ENCODE data around the gene BCAR3. TPM values are rescaled to one million over a fixed set of nuclear protein-coding genes. Genes with fewer than 3 reads are reported as not detected.

BCAR3 gene
- total RNA-seq, 2 donors from 2014 or later: 45.2 to 47.7 TPM

GRCh38 chr1:93723733-93724270 lies 42.2 kb upstream of the BCAR3 start:
- Histone ChIP-seq H3K27me3 (no peaks in the 10 kb centered on the region), H3K4me1 (no peaks in the 10 kb centered on the region), H3K36me3 (no peaks in the 10 kb centered on the region), H3K27ac (no peak overlapping the region), H3K9me3 (no peaks in the 10 kb centered on the region), H3K4me3 (no peak overlapping the region), H3K9ac (ENCODE audit: low read depth in 2 of 2, low read length in 2 of 2) (no peak overlapping the region)
- TF ChIP-seq, protein P1, sequence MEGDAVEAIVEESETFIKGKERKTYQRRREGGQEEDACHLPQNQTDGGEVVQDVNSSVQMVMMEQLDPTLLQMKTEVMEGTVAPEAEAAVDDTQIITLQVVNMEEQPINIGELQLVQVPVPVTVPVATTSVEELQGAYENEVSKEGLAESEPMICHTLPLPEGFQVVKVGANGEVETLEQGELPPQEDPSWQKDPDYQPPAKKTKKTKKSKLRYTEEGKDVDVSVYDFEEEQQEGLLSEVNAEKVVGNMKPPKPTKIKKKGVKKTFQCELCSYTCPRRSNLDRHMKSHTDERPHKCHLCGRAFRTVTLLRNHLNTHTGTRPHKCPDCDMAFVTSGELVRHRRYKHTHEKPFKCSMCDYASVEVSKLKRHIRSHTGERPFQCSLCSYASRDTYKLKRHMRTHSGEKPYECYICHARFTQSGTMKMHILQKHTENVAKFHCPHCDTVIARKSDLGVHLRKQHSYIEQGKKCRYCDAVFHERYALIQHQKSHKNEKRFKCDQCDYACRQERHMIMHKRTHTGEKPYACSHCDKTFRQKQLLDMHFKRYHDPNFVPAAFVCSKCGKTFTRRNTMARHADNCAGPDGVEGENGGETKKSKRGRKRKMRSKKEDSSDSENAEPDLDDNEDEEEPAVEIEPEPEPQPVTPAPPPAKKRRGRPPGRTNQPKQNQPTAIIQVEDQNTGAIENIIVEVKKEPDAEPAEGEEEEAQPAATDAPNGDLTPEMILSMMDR (IDR thresholded peaks at IDR 0.05): no peak
- no peak for DNase-seq
- intact Hi-C loops (cut with DNase I): no loop called here

DNA sequence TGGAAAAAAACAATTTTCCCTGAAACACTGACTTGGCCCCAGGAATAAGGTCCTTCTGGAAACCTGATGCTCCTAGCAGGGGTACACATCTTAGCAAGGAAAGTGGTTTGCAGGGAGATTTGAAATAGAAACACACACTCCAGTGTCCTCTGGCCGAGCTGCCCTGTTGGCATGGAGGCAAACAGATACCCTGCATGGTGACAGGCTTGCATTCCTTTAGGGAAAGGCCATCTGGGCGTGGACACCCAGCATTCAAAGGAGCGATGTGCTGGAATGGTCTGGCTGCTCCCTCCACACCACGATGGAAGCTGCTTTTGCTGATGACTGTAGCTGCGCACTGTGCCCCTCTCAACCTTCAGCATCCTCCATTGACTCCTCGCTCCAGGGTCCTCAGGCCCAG lies 41.5 kb upstream of the BCAR3 start:
- no peak overlapping the region for H3K27ac ChIP-seq
- TF ChIP-seq, protein P1 (IDR thresholded peaks at IDR 0.05): no peak

DNA sequence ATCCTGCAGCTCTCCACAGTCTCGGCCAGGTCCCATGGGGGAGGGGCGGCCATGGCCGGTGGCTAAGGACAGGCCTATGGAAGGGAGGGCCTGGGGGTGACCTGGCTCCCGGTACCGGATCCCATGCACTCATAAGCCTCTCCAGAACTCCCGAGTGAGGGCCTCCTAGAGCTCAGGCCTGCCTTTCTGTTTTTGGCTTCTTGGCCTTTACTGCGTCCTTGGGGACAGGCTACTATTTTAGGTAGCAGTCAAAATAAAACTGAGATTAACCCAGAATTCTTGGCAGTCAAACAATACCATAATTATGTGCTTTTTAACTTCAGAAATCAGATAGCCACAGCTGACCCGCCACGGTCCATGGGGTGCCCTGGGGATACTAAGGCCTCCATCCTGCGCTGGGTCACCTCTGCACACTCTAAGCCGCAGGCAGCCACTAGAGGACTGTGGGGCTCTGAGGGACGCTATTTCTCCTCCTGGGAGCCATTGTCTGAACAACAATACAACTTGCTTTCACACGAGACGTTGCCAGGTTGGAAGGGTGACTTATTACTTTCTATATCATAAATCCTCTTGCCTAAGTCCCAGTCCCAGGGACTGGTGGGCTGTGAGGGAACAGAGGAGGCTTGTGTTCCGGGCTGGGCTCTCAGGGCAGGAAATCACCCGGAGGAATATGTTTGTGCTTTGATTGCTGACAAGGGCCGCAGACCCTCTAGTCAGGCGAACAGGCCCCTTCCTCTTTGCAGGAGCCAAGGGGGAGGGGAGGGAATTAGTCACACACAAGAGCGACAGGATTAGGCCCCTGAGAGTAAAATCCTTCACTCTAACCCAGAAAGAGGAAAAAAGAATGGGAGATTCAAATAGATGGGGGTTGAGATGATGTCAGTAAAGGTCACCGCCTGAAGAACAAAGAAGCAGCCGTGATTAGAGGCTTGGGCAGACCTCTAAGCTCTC lies 40.7 kb upstream of the BCAR3 start:
- Histone ChIP-seq H3K4me3 (no peak overlapping the region), H3K27ac (no peak overlapping the region), H3K9me3 (no peaks in the 10 kb centered on the region), H3K27me3 (no peaks in the 10 kb centered on the region), H3K9ac (ENCODE audit: low read depth in 2 of 2, low read length in 2 of 2) (no peak overlapping the region), H3K4me1 (no peaks in the 10 kb centered on the region), H3K36me3 (no peaks in the 10 kb centered on the region)
- DNase-seq: no peak
- TF ChIP-seq, protein P1 (IDR thresholded peaks at IDR 0.05): no peak
- intact Hi-C loops (cut with DNase I): no loop called here

More for the DNA sequence above, 41.5 kb upstream of the BCAR3 start:
- Histone ChIP-seq H3K9me3 (no peaks in the 10 kb centered on the region), H3K36me3 (no peaks in the 10 kb centered on the region), H3K4me3 (no peak overlapping the region), H3K4me1 (no peaks in the 10 kb centered on the region), H3K9ac (ENCODE audit: low read depth in 2 of 2, low read length in 2 of 2) (no peak overlapping the region), H3K27me3 (no peaks in the 10 kb centered on the region)
- no peak for DNase-seq
- intact Hi-C loops (cut with DNase I): no loop called here

- DNase-seq: no peak
- Histone ChIP-seq H3K36me3 (no peaks in the 10 kb centered on the region), H3K27me3 (no peaks in the 10 kb centered on the region), H3K27ac (no peak overlapping the region), H3K4me1 (no peaks in the 10 kb centered on the region), H3K9me3 (no peaks in the 10 kb centered on the region), H3K9ac (ENCODE audit: low read depth in 2 of 2, low read length in 2 of 2) (no peak overlapping the region), H3K4me3 (no peak overlapping the region)
- intact Hi-C loops (cut with DNase I): no loop called here
- TF ChIP-seq, protein P1 (IDR thresholded peaks at IDR 0.05): no peak
Observed at GRCh38 chr1:93720956-93721626, 39.5 kb upstream of the BCAR3 start.

DNA sequence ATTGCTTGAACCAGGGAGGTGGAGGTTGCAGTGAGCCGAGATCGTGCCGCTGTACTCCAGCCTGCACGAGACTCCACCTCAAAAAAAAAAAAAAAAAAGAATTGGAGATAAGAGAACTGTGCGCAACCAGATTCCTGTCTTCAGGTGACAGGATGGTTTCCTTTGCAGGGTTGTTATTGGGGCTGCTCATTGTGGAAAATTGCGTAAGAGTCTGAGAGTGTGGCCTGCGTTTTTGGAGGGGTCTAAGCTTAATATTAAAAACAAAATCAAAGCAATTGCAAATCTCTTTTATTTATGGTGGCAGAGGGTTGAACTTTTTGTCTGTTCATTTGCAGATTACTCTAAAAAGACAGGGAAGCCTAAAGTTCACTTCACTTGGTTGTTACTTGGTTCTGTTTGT lies 36.0 kb upstream of the BCAR3 start:
- no peak for DNase-seq
- H3K36me3 ChIP-seq: no peaks in the 10 kb centered on the region
- intact Hi-C loops (cut with DNase I): no loop called here

More for the DNA sequence above, 36.0 kb upstream of the BCAR3 start:
- Histone ChIP-seq H3K4me3 (no peak overlapping the region), H3K9ac (ENCODE audit: low read depth in 2 of 2, low read length in 2 of 2) (no peak overlapping the region), H3K27me3 (no peaks in the 10 kb centered on the region), H3K27ac (no peak overlapping the region), H3K4me1 (no peaks in the 10 kb centered on the region), H3K9me3 (no peaks in the 10 kb centered on the region)
- TF ChIP-seq, protein P1 (IDR thresholded peaks at IDR 0.05): no peak
